Body of pancreas (tissue), 4 donors: ENCODE results near the gene NPR2. TPM values are rescaled to one million over a fixed set of nuclear protein-coding genes. Genes with fewer than 3 reads are reported as not detected.

ENCODE experiments used
- ATAC-seq: fragments of 150-250 bp; one replicate; pipeline ENCODE4 v1.9.1; 2016
- DNase-seq, 4 donors: peaks; one replicate each; pipeline ENCODE4 v3.0.0-alpha.2; 2019
- H3K27ac ChIP-seq, 4 donors: fragments of 200-600 bp; sonication (generic); 1 replicate in 3 of 4; 2 replicates in 1 of 4; pipeline versions ENCODE4 v1.5.1 to v1.6.1; 2016 to 2019; ENCODE audit warnings: mild to moderate bottlenecking in 1 of 4, mixed read lengths in 1 of 4, moderate library complexity in 1 of 4
- H3K27me3 ChIP-seq, 2 donors: fragments of 200-600 bp; sonication (generic); one replicate each; pipeline ENCODE4 v1.6.0; 2016; ENCODE audit warnings: mild to moderate bottlenecking in 1 of 2
- H3K36me3 ChIP-seq, 2 donors: fragments of 200-600 bp; sonication (generic); replicated peaks in 1 of 2; 2 replicates each; pipeline ENCODE4 v1.5.1; 2016; ENCODE audit warnings: low read depth in 2 of 2; ENCODE audit not compliant: insufficient read depth in 1 of 2
- H3K4me1 ChIP-seq: fragments of 200-600 bp; sonication (generic); one replicate; pipeline ENCODE4 v1.6.0; 2016
- H3K4me3 ChIP-seq, 2 donors: fragments of 200-600 bp; sonication (generic); 1 replicate in 1 of 2; 2 replicates in 1 of 2; pipeline ENCODE4 v1.5.1; 2016 to 2019
- H3K9me3 ChIP-seq, 3 donors: fragments of 200-600 bp; sonication (generic); 1 replicate in 2 of 3; 2 replicates in 1 of 3; pipeline ENCODE4 v1.5.1; 2016
- CTCF ChIP-seq, 7 experiments: fragments of 450-650 bp in 4 of 7; fragments of 200-600 bp in 3 of 7; sonication (generic) in 3 of 7; IDR thresholded peaks; one replicate each; pipeline ENCODE4 v1.5.1; 2016 to 2019; ENCODE audit warnings: antibody characterized with exemption in 7 of 7
- POLR2A ChIP-seq, 3 donors: fragments of 450-650 bp; IDR thresholded peaks; one replicate each; pipeline ENCODE4 v1.6.1; 2016; ENCODE audit warnings: antibody characterized with exemption in 3 of 3, mild to moderate bottlenecking in 2 of 3
- WGBS, 2 donors: methylation state at CpG; one replicate each; pipeline ENCODE4 v1.1.5; 2017; 5-methylcytosine and 5-hydroxymethylcytosine counted together
- intact Hi-C: fragments of 100-400 bp; cut with DNase I; formaldehyde crosslinking; loops from one replicate; pipeline ENCODE4 v1.15.1; 2023
- total RNA-seq, 2 donors: library from RNA; depleted of rRNA; stranded (reverse); fragments of >200 nt; gene quantifications; one replicate each; pipeline ENCODE4 v1.1.0, GENCODE V29; 2016

The NPR2 gene
- total RNA-seq, 2 donors from 2014 or later, result 5.4 to 20.1 TPM

- intact Hi-C loops, result no loop called here
- no peak for ATAC-seq
- TF ChIP-seq POLR2A (IDR thresholded peaks at IDR 0.05) (no peak), CTCF (IDR thresholded peaks at IDR 0.05) (no peak)
Observed at GRCh38 chr9:35783418-35783817, 8.0 kb upstream of the NPR2 start.

GRCh38 chr9:35789541-35789940 is 1.9 kb upstream of the NPR2 start:
- Histone ChIP-seq H3K36me3 (no peaks in the 10 kb centered on the region), H3K4me3 (no peak overlapping the region), H3K27me3 (no peaks in the 10 kb centered on the region), H3K27ac (no peak overlapping the region), H3K4me1 (peaks cover 7% of the 10 kb centered on the region), H3K9me3 (no peaks in the 10 kb centered on the region)
- ATAC-seq (no peak), DNase-seq (no peak)
- WGBS, 2 donors, result 91 to 93% methylated on average over 2 of the region's 2 CpGs
- TF ChIP-seq POLR2A (IDR thresholded peaks at IDR 0.05) (no peak), CTCF (IDR thresholded peaks at IDR 0.05) (no peak)
- intact Hi-C loops, result no loop called here

More at GRCh38 chr9:35783418-35783817, 8.0 kb upstream of the NPR2 start:
- no peak overlapping the region for H3K4me3 ChIP-seq
- H3K36me3 ChIP-seq, result no peaks in the 10 kb centered on the region
- H3K4me1 ChIP-seq, result no peaks in the 10 kb centered on the region
- H3K27ac ChIP-seq, result no peak overlapping the region
- no peaks in the 10 kb centered on the region for H3K27me3 ChIP-seq
- H3K9me3 ChIP-seq, result no peaks in the 10 kb centered on the region
- DNase-seq, result no peak

GRCh38 chr9:35790025-35790384 is 1.4 kb upstream of the NPR2 start:
- no peak for DNase-seq
- Histone ChIP-seq H3K4me3 (no peak overlapping the region), H3K27me3 (no peaks in the 10 kb centered on the region), H3K9me3 (no peaks in the 10 kb centered on the region), H3K4me1 (peaks cover 7% of the 10 kb centered on the region), H3K27ac (no peak overlapping the region), H3K36me3 (no peaks in the 10 kb centered on the region)
- intact Hi-C loops, result loop anchor here (5.0 kb wide), 1 partner anchor 87 kb away; no protein-coding TSS in a partner anchor
- WGBS, 2 donors, result 25 to 31% methylated on average over 4 of the region's 4 CpGs
- ATAC-seq, result no peak
- TF ChIP-seq POLR2A (IDR thresholded peaks at IDR 0.05) (no peak), CTCF (IDR thresholded peaks at IDR 0.05) (no peak)

- no peaks in the 10 kb centered on the region for H3K36me3 ChIP-seq
- H3K27ac ChIP-seq, result no peak overlapping the region
- 50 to 58% methylated on average over 35 to 37 of the region's 37 CpGs for WGBS, 2 donors
- H3K4me1 ChIP-seq, result peaks cover 7% of the 10 kb centered on the region
- H3K9me3 ChIP-seq, result no peaks in the 10 kb centered on the region
- H3K27me3 ChIP-seq, result no peaks in the 10 kb centered on the region
- DNase-seq (peak; percentile 66 to 78 (median 72)), ATAC-seq (peak; percentile 94)
- H3K4me3 ChIP-seq, result no peak overlapping the region
- intact Hi-C loops, result loop anchor here (5.0 kb wide), 1 partner anchor 87 kb away; no protein-coding TSS in a partner anchor
- TF ChIP-seq CTCF (IDR thresholded peaks at IDR 0.05), result peak; percentile 70 to 96 (median 86)
- no peak for TF ChIP-seq POLR2A (IDR thresholded peaks at IDR 0.05)
Observed at GRCh38 chr9:35790385-35791296, 750 bp upstream of the NPR2 start.
